Activated T-helper 9 cell treated with anti-CD3 and anti-CD28 coated beads, Interleukin-2, amount 50 U/mL, for 16 hours (primary cell): ENCODE measurements around the gene CSMD2.
"Not testable (repeated sequence)": the region's sequence is repeated elsewhere in the genome, so short reads cannot be mapped to it uniquely, and the experiment has no call there.

Experiments
- DNase-seq: peaks from one replicate; pipeline ENCODE4 v3.0.0-alpha.2; 2020; ENCODE audit warnings: low read depth

CSMD2 gene

DNA sequence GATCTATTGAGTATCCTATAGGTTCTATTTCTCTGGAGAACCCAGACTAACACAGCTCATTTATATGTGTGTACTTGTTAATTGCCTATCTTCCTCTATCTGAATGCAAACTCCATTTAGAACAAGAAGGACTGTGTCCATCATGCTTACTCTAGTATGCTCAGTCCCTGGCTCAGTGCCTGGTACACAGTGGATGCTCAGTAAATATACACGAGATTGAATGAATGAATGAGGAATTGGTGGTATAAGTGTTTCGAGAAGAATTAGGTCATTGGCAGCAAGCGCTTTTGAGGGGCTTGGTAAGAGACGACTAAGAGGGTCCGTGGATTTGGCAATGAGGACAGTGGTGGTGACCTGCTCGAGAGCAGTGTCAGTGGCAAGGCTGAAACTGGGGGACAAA, 112.5 kb downstream of the CSMD2 start:
- DNase-seq = no peak

DNA sequence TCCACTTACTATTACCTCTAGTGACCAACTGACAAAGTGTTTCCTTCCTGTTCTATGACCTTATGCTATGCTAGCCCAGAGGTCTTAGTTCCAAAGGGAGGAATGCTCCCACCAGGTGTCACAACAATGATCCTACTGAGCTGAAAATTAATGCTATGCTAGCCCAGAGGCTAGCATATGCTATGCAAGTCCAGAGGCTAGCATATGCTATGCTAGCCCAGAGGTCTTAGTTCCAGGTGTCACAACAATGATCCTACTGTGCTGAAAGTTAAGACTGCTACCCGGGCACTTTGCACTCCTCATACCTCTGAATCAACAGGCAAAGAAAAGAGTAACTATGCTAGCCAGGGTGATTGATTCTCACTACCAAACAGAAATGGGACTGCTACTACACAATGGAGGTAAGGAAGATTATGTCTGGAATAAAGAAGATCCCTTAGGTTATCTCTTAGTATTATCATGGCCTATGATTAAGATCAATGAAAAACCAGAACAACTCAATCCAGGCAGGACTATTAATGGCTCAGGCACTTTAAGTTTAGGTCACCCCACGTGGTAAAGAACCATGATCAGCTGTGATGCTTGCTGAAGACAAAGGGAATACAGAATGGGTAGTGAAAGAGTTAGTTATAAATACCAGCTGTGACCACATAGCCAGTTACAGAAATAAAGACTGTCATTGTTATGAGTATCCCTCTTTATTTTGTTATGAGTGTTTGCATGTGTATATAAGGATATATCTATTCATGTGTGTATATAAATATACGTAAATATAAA, 114.1 kb downstream of the CSMD2 start:
- DNase-seq = no peak

DNA sequence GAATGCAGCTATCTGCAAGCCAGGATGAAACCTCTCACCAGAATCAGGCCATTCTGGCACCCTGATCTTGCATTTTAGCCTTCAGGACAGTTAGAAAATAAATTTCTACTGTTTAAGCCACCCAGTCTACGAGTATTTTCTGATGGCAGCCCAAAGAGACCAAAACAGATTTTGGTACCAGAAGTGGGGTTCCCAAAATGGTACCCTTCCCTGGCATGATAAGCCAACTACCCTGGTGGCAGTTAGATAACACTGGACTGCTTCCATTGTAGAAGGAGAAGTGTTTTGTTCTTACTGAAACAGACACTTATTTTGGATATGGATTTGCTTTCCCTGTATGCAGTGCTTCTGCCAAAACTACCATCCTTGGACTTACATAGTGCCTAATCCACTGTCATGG, 115.0 kb downstream of the CSMD2 start:
- no peak for DNase-seq

DNA sequence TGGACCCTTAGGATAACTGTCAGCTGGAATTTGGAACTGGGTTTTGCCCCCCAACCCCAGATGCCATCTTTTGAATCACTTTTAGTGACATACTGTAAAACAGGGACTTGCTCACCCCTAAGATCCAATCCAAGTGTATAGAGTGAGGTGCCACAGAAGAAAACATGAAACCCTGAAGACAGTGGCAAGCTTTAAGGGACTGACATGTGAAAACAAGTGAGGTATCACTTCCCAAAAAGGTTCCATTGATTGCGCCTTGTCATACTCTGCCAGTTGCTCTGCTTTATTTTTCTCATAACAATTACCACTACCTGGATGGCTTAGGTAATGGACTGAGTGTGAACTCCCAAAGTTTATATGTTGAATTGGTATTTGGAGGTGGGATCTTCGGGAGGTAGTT, 115.6 kb downstream of the CSMD2 start:
- DNase-seq = no peak

DNA sequence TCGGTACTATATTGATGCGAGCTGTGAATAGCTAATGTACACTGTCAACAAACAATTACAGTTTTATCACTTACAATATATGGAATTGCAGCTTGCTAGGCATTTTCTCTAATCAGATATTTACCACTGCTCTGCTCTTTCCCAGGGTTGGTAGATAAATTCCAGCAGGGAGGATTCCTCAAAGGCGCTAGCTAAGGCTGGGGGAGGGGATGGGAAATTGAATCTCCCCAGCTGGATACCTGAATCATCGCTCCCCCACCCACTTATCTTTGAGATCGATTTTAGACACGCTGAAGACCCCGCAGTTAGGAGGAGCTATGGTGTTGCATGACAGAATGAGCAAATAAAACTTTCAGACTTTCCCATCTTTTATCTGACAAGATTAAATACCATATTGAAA, 127.2 kb downstream of the CSMD2 start:
- no peak for DNase-seq

DNA sequence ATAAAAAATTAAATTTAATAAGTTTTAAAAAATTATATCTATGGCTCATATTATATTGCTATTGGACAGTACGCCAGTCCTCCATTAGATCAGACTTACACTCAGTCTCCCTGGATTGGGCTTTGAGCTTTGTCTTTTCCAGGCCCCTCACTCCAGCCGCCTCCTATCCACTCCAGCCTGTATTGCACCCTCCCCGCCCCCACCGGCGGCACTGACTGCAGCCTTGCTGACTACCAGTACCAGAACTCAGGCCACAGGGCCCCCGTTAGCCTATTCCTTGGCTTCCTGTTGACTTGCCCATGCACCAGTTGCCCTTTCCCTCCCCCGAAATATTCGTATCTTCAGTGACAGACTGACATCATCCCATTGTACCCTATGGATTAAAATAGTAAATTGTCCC, 127.9 kb downstream of the CSMD2 start:
- no peak for DNase-seq

DNA sequence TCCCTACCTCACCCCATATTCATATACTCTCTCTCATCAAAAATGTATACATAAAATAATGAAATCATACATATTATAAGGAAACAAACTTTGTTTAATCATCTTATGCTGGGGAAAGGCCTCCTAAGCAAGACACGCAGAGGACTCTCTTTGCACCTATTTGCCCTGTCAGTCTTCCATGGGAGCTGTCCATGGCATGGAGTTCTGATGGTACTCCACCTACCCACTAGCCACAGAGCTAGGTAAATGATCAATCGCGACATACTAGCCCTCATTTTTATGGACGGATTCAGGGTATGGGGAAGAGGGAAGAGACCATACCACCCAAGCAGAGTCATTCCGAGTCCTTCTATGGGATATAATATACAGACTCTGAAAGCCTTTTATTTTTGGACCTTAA, 131.0 kb downstream of the CSMD2 start:
- DNase-seq = no peak

DNA sequence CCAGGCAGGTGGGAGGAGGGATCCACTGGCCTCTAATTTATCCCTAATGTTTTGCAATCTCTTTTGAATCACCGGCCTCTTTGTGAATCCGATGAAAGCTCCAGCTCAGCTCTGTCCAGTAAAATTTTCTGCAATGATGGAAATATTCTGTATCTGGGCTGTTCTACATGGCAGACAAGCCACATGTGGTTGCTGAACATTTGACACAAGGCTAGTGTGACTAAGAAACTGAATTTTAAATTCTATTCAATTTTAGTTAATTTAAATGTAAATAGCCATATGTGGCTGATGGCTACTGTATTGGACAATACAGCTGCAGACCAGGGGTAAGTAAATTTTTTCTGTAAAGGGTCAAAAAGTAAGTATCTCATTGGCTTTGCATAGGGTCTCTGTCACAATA, 135.1 kb downstream of the CSMD2 start:
- DNase-seq = no peak

DNA sequence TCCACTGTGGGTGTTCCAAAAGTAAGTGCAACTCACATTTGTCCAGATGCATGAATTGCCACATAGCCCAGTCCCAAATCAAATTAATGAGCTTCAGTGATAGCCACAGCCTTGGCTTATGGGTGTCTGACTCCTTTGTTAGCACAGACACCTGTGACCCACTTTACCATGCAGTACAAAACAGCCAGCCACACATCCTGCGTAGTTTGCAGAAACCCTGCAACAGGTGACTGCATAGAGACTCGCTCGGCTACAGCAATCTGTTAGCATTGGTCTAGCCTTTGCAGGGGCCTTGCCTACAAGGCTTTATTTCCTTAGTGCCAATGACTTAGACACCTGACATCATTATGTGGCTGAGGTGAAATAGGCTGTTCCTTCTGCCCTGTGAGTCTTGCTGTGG, 135.5 kb downstream of the CSMD2 start:
- DNase-seq = no peak

DNA sequence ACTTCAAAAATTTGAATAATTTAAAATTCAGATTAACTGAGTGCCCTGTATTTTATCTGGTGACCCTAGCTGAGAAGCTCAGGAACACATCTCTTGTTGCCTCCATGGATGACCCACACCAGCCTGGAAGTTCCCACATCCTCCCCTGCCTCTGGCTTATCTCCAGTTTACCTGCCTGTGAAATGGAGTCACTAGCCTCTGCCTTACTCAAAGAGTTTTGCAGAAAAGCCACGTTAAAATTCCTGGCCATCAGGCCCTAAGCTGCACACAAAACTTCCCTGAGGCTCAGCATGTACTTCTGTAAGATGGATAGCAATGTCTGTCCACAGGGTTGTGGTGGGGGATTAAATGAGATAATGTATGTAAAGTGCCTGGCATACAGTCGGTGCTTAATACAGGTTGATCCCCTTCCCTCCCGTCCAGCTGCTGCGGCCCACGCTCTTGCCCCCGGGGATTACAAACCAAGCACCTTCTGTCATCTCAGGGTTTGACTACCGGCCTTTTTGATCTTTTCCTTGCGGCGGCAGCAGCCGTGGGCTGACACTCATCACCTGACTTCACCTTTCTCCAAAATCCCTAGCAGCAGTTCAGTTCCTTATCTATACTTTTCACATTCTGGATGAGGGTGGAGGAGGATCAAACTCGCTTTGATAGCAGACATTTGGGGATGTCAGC, 136.5 kb downstream of the CSMD2 start:
- no peak for DNase-seq

DNA sequence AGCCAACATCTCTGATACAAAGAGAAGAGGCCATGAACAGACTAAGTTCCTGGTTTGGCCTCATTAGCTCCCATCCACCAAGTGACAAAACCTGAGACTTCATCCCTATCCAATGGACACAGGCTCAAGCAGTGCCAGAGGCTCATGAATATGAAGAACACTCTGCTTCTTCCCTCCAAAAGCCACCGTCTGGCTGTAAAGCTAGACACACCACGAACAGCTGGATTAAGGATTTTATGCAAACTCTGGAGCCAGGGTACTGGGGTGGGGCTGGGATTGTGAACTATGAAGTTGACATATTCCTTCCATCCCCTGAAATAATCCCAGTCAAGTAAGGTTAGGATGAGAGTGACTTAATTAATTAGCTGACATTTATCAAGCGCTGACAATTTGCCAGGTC, 139.4 kb downstream of the CSMD2 start:
- no peak for DNase-seq

DNA sequence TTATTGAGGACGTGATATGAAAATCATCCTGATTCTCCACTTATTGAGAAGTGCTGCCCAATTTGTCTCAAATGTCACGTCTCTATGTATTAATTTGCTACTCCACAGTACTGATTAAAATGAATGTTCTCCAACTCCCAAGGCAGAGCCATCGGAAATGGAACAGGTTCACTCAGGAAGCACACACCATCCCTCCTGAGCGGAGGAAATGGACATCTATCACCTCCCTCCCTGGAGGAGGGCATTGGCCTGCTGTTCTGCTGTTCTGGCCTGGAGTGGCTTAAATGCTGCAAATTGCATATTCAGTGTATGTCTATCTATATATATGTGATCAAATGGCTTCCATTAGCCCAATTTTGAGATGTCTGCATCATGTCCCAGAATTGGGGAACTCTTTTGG, 140.5 kb downstream of the CSMD2 start:
- DNase-seq = no peak

DNA sequence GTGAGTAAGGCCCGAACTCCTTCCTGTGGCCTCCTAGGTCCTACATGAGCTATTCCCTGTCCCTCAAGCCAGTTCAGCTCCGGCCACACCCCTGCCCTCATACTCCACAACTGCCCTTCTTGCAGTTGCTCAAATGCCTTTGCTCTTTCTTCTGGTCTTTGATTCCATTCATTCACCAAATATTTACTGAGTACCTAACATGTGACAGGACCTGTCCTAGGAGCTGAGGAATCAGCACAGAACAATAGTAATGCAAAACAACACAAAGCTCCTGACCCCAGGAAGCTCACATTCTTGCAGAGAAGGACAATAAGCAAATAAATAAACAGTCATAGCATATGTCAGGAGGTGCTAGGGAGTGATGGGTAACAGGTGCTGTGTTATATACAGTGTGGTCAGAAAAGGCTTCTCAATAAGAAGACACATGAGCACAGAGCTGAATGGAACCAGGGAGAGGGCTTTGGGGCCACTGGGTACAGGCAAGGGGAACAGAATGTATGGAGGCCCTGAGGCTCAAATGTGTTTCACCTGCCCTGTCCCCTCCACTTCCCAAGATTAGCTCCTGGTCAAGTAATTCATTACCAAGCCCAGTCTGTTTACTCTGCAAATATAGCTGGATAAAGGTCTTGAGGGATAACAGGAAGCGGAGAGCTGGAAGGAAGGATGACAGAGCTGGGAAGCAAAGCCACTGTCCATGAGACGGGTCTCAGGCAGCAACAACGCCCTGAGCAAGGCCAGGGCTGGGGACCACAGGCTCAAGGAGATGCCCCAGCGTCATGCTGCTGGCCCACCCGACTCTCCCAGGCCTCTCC, 145.1 kb downstream of the CSMD2 start:
- no peak for DNase-seq

DNA sequence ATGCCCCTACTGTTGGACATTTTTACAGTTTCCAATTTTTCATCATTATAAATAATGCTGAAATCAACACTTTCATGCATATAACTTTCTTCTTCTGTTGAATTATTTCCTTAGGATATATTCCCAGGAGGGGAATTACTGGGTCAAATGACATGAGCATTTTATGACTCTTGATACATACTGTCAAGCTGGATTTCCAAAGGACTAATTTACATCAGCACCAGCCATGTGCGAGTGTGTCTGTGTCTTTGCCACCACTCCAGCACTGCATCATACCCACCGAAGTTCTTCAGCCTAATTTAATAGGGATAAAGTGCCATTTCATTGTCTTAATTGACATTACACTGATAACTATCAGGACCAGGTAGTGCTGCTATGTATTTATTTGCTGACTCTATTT, 146.7 kb downstream of the CSMD2 start:
- DNase-seq = no peak

DNA sequence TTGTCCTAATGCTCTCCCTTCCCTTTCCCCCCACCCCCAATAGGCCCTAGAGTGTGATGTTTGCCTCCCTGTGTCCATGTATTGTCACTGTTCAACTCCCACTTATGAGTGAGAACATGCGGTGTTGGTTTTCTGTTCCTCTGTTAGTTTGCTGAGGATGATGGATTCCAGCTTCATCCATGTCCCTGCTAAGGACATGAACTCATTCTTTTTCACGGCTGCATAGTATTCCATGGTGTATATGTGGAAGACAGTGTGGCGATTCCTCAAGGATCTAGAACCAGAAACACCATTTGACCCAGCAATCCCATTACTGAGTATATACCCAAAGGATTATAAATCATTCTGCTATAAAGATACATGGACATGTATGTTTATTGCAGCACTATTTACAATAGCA, 148.7 kb downstream of the CSMD2 start:
- DNase-seq = not testable (repeated sequence)

DNA sequence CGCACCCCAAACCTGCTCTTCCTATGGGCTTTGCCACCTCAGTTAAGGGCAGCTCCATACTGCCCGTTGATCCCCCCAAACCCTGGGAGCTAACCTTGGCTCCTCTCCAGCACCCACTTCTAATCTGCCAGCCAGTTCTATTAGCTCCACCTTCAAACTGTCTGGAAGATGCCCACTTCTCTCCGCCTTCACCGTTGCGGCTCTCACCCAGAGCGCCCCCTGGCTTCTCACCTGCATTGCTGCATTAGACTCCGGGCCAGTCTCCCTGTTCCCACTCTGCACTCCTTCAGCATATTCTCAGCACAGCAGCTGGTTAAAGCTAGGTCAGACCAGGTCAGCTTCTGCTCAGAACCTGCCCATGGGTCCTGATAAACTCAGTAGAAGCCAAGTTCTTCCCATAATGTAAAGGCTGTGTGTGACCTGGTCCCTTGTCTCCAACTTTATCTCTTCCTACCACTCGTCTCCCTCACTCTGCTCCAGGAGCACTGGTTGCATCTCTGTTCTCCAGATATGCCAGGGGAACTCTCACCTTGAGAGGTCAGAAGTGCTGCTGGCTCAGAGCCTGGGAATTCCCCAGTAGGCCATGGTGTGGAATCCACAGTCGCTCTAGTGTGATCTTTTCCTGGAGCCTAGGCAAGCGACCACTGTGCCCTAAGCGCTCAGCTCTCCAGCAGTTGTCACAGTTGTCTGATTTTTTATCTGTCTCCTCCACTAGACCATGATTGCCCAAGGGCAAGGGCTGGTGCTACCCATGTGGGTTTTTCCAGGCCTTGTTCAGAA, 150.9 kb downstream of the CSMD2 start:
- DNase-seq = no peak

DNA sequence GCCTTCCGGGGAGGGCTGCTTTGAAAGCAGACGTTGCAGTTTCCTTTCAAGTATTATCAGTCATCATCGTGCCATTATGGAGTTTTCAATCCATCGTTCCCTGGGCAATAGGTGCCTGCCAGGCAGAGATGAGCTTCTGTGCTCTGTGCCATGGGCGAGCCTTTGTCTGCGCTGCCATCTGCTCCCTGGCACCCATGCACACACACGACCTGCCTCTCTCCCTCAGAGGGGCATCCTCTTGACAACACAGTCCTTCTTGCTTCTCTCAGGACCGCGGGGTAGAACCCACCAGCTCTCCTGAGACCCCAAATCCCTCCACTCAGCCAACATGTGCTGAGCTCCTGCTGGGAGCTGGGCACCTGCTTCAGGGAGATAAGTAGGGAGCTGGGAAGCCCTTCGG, 151.9 kb downstream of the CSMD2 start:
- DNase-seq = no peak

DNA sequence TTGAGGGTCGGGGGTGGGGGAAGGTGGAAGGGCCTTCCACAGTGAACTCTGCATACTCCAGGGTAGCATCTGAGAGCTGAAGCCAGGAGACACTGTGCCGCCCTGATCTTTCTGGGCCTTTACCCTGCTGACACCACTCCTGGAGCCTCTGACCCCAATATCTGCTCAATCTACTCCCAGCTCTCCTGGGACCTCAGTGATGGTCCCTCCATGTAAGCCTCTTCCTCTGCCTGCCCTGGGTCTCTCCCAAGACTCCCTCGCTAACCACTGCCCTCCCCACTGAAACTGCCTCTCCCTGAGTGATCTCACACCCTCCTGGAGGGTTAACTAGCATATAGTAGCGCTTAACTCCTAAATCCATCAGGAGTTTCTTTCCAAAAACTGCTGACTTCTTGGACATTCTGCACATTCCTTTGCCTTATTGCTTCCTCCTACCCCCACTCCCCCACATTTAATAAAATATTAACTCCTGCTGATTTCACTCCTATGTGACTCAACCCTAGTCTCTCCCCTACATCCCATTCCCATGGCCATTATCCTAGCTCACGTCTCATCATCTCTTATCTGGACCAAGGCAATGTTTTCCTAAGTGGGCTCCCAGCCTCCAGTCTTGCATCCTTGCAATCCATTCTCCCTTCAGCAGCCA, 155.6 kb downstream of the CSMD2 start:
- no peak for DNase-seq

DNA sequence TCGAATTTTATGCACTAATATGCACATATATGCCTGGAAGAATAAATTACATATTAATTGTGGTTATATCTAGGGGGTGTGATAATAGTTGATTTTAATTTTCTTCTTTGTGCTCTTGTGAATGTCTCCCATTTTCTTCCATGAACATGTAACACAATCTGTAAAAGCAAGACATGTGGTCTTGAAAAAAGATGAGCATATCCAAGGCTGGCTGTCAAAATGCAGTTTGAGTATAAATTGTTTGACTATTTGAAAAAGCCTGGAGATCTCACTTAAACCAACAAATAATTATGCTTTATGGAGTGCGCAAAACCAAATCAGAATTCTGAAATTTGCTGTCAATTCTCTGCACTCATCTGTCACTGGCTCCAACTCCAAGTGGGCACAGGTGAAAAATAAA, 157.3 kb downstream of the CSMD2 start:
- no peak for DNase-seq

DNA sequence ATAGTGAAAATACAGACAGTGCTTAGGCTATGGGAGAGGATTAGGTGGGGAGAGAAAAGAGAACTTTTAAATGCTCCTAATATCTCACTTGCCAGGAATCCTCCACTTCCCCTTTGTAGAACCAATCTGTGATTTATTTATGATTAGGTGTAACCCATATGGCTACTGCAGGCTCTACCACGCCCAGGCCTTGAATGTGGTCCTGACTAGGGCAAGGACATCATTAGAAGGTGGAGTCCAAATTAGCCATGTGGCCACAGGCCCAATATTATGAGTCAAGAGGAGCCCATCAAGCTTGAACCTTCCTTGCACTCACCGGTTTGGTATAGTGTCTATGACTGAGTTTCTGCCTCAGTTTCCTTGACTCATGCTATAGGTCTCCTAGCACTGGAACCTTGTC, 159.7 kb downstream of the CSMD2 start:
- DNase-seq = no peak

DNA sequence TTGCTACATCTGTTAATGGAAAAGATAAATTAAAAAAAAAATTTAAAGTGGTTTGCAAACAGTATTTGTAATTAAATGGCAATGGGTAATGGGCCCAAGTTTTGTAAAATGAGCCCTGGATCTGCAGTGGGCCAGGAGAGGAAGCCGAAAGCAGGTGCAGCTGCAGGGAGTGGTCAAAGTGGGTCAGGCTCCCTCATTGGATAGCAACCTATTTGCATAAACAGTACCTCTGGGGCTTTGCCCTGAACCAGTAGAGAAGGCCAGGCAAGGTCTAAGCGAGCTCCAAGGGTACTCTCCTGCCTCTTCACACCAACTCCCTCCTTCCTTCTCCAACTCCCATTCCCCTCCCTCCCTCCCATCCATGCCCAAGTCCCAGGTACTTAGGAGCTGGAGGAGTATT, 162.2 kb downstream of the CSMD2 start:
- DNase-seq = no peak
